Measurements from ENCODE around the gene ID3. TPM values are rescaled to one million over a fixed set of nuclear protein-coding genes. Genes with fewer than 3 reads are reported as not detected.

Gene ID3
- total and polyA plus RNA-seq, 9 of the 15 experiments (the other 6 are each of a cell fraction or from before 2014, with no cell fraction given) = 6.8 to 59.8 (median 23.5) TPM

DNA sequence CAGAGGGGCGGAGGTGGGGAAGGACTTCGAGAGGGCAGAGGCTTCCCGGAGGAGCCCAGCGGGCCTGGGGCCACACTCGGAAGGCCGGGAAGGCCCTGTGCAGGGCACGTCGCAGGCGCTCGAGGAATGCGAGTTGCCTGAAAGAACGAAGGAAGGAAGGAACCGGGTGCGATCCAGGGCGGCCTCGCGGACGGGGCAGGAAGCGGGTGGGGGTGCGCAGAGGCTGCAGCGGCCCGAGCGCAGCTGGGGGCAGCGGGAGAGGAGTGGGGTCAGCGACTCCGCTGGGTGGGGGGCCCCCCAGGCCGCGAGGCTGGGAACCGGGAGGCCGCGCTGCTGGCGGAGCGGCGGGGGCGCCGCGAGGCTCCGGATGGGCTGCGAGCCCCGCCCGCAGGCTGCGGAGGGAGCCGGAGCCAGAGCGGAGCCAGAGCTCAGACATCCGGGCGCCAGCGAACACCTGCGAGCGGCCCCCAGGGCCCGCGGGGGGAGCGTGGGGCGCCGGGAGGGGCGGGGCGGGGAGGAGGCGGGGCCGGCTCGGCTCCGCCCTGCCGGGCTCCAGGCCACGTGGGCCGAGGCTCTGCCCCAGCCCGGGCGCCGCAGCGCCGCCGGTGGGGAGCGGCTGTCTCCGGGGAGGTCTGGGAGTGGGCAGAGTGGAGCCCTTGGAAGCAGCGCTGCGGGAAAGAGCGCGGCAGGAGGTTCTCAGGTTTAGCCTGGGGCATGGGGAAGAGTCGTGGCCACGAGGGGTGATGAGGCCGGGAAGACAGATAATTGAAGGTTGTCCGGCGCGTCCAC is 4.6 kb downstream of the ID3 start (continued):
- peak in 1 of 2 experiments; percentile 45; a peak in 1 of 4 replicates for TF ChIP-seq KDM4B (IDR thresholded peaks at IDR 0.05; ENCODE audit: borderline replicate concordance in 2 of 2, low read depth in 1 of 2)
- TF ChIP-seq FOXK1 (CRISPR knock-in tag; IDR thresholded peaks at IDR 0.05; ENCODE audit: borderline replicate concordance) = no peak
- peak; percentile 29 for TF ChIP-seq CHD1 (IDR thresholded peaks at IDR 0.05; ENCODE audit: low read length)
- TF ChIP-seq, protein P1, sequence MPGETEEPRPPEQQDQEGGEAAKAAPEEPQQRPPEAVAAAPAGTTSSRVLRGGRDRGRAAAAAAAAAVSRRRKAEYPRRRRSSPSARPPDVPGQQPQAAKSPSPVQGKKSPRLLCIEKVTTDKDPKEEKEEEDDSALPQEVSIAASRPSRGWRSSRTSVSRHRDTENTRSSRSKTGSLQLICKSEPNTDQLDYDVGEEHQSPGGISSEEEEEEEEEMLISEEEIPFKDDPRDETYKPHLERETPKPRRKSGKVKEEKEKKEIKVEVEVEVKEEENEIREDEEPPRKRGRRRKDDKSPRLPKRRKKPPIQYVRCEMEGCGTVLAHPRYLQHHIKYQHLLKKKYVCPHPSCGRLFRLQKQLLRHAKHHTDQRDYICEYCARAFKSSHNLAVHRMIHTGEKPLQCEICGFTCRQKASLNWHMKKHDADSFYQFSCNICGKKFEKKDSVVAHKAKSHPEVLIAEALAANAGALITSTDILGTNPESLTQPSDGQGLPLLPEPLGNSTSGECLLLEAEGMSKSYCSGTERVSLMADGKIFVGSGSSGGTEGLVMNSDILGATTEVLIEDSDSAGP (CRISPR knock-in tag; IDR thresholded peaks at IDR 0.05) = no peak
- TF ChIP-seq ZNF79 (CRISPR knock-in tag; IDR thresholded peaks at IDR 0.05; ENCODE audit: low read depth) = no peak
- peak; percentile 67 for TF ChIP-seq PCBP1 (IDR thresholded peaks at IDR 0.05; ENCODE audit: low read depth, low read length, poor library complexity, severe bottlenecking)
- TF ChIP-seq HMBOX1 (IDR thresholded peaks at IDR 0.05) = no peak
- TF ChIP-seq, protein P2, sequence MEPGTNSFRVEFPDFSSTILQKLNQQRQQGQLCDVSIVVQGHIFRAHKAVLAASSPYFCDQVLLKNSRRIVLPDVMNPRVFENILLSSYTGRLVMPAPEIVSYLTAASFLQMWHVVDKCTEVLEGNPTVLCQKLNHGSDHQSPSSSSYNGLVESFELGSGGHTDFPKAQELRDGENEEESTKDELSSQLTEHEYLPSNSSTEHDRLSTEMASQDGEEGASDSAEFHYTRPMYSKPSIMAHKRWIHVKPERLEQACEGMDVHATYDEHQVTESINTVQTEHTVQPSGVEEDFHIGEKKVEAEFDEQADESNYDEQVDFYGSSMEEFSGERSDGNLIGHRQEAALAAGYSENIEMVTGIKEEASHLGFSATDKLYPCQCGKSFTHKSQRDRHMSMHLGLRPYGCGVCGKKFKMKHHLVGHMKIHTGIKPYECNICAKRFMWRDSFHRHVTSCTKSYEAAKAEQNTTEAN (CRISPR knock-in tag; IDR thresholded peaks at IDR 0.05) = no peak
- no peak for TF ChIP-seq ZNF507 (tag; conservative IDR thresholded peaks at IDR 0.05)
- peak; percentile 53 for TF ChIP-seq SMAD1 (IDR thresholded peaks at IDR 0.05; ENCODE audit: low read depth, low read length, partially characterized antibody)
- TF ChIP-seq ELF4 (CRISPR knock-in tag; IDR thresholded peaks at IDR 0.05) = no peak
- peak; percentile 29 for TF ChIP-seq FIP1L1 (IDR thresholded peaks at IDR 0.05; ENCODE audit: low read depth, low read length, poor library complexity, severe bottlenecking)
- no peak for TF ChIP-seq ZNF766 (CRISPR knock-in tag; conservative IDR thresholded peaks at IDR 0.05)
- TF ChIP-seq RBM25 (IDR thresholded peaks at IDR 0.05; ENCODE audit: low read depth, low read length, severe bottlenecking) = no peak
- peak; percentile 66; the same call in 1 of the 2 replicates for TF ChIP-seq MXI1 (IDR thresholded peaks at IDR 0.05; ENCODE audit: low read depth, low read length)
- no peak for TF ChIP-seq ZNF695 (CRISPR knock-in tag; IDR thresholded peaks at IDR 0.05)
- TF ChIP-seq, protein P3, sequence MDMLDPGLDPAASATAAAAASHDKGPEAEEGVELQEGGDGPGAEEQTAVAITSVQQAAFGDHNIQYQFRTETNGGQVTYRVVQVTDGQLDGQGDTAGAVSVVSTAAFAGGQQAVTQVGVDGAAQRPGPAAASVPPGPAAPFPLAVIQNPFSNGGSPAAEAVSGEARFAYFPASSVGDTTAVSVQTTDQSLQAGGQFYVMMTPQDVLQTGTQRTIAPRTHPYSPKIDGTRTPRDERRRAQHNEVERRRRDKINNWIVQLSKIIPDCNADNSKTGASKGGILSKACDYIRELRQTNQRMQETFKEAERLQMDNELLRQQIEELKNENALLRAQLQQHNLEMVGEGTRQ (CRISPR knock-in tag; IDR thresholded peaks at IDR 0.05) = peak; percentile 88
- TF ChIP-seq PRPF4 (IDR thresholded peaks at IDR 0.05; ENCODE audit: insufficient read depth, low read depth, low read length, poor library complexity, severe bottlenecking) = no peak
- no peak for TF ChIP-seq FOXA1 (IDR thresholded peaks at IDR 0.05; ENCODE audit: borderline replicate concordance)
- TF ChIP-seq PTTG1 (tag; IDR thresholded peaks at IDR 0.05; ENCODE audit: low read depth) = no peak
- no peak for TF ChIP-seq TEAD1 (CRISPR knock-in tag; IDR thresholded peaks at IDR 0.05)
- peak; percentile 52; the same call in 1 of the 2 replicates for TF ChIP-seq EP400 (IDR thresholded peaks at IDR 0.05)
